IgD-negative memory B cell (primary cell): Measurements from ENCODE around the gene TMEM178B. TPM values are rescaled to one million over a fixed set of nuclear protein-coding genes. Genes with fewer than 3 reads are reported as not detected.

ENCODE experiments used
- H3K27ac Mint-ChIP-seq, 3 donors: one replicate each; pipeline ENCODE4 v1.8.0; 2020 to 2022; ENCODE audit warnings: mild to moderate bottlenecking in 3 of 3, mixed read lengths in 3 of 3, moderate library complexity in 1 of 3
- H3K27me3 Mint-ChIP-seq: one replicate; pipeline ENCODE4 v1.8.0; 2021; ENCODE audit warnings: mixed read lengths
- H3K36me3 Mint-ChIP-seq: one replicate; pipeline ENCODE4 v1.8.0; 2020; ENCODE audit warnings: mild to moderate bottlenecking, mixed read lengths
- H3K4me1 Mint-ChIP-seq, 3 donors: one replicate each; pipeline ENCODE4 v1.8.0; 2020 to 2022; ENCODE audit warnings: mixed read lengths in 3 of 3, mild to moderate bottlenecking in 1 of 3
- H3K4me3 Mint-ChIP-seq, 4 donors: one replicate each; pipeline ENCODE4 v1.8.0; 2020 to 2022; ENCODE audit warnings: mild to moderate bottlenecking in 4 of 4, mixed read lengths in 4 of 4, moderate library complexity in 3 of 4
- H3K9me3 Mint-ChIP-seq, 3 donors: one replicate each; pipeline ENCODE4 v1.8.0; 2020 to 2021; ENCODE audit warnings: mixed read lengths in 3 of 3, mild to moderate bottlenecking in 1 of 3
- polyA plus RNA-seq: library from polyadenylated mRNA; unstranded; fragments of 300-500 nt; fragmentation: Illumina TruSeq; gene quantifications from one replicate; pipeline ENCODE4 v1.2.3, GENCODE V29; 2021

The TMEM178B gene
- polyA plus RNA-seq, 1 donor from 2014 or later = not detected

- Mint-ChIP-seq H3K4me1 (peaks cover 0 to 9% (median 8%) of the 10 kb centered on the region in 3 donors), H3K36me3 (peaks cover 2% of the 10 kb centered on the region), H3K9me3 (peaks cover 0 to 3% (median 0%) of the 10 kb centered on the region in 3 donors), H3K27me3 (peaks cover 7% of the 10 kb centered on the region), H3K27ac (no peak overlapping the region), H3K4me3 (no peak overlapping the region)
Measured at GRCh38 chr7:141288626-141289025, 214.8 kb downstream of the TMEM178B start.

GRCh38 chr7:141290365-141290764 lies 216.5 kb downstream of the TMEM178B start:
- peak overlapping the region in 2 of 4 donors; percentile 29 to 60 for H3K4me3 Mint-ChIP-seq
- peaks cover 7% of the 10 kb centered on the region for H3K27me3 Mint-ChIP-seq
- peaks cover 2% of the 10 kb centered on the region for H3K36me3 Mint-ChIP-seq
- peaks cover 0 to 8% (median 6%) of the 10 kb centered on the region in 3 donors for H3K4me1 Mint-ChIP-seq
- H3K27ac Mint-ChIP-seq = no peak overlapping the region
- peaks cover 0 to 4% (median 0%) of the 10 kb centered on the region in 3 donors for H3K9me3 Mint-ChIP-seq

GRCh38 chr7:141290973-141291372 lies 217.1 kb downstream of the TMEM178B start:
- H3K27ac Mint-ChIP-seq = no peak overlapping the region
- peaks cover 2% of the 10 kb centered on the region for H3K36me3 Mint-ChIP-seq
- H3K4me3 Mint-ChIP-seq = peak overlapping the region in 2 of 4 donors; percentile 19 to 62
- peaks cover 0 to 4% (median 0%) of the 10 kb centered on the region in 3 donors for H3K9me3 Mint-ChIP-seq
- peaks cover 5% of the 10 kb centered on the region for H3K27me3 Mint-ChIP-seq
- peaks cover 0 to 8% (median 6%) of the 10 kb centered on the region in 3 donors for H3K4me1 Mint-ChIP-seq

GRCh38 chr7:141291541-141291940 lies 217.7 kb downstream of the TMEM178B start:
- H3K4me1 Mint-ChIP-seq = peaks cover 0 to 8% (median 6%) of the 10 kb centered on the region in 3 donors
- peak overlapping the region in 3 of 4 donors; percentile 17 to 62 (median 19) for H3K4me3 Mint-ChIP-seq
- H3K27me3 Mint-ChIP-seq = peaks cover 5% of the 10 kb centered on the region
- no peak overlapping the region for H3K27ac Mint-ChIP-seq
- peaks cover 0 to 4% (median 0%) of the 10 kb centered on the region in 3 donors for H3K9me3 Mint-ChIP-seq
- H3K36me3 Mint-ChIP-seq = peaks cover 2% of the 10 kb centered on the region

- Mint-ChIP-seq H3K27me3 (no peaks in the 10 kb centered on the region), H3K4me1 (peaks cover 0 to 8% (median 6%) of the 10 kb centered on the region in 3 donors), H3K36me3 (peaks cover 2% of the 10 kb centered on the region), H3K9me3 (peaks cover 0 to 8% (median 0%) of the 10 kb centered on the region in 3 donors), H3K27ac (no peak overlapping the region), H3K4me3 (no peak overlapping the region)
Measured at GRCh38 chr7:141294143-141294829, 220.4 kb downstream of the TMEM178B start.

GRCh38 chr7:141295367-141295895 lies 221.6 kb downstream of the TMEM178B start:
- peaks cover 0 to 8% (median 0%) of the 10 kb centered on the region in 3 donors for H3K9me3 Mint-ChIP-seq
- H3K27me3 Mint-ChIP-seq = no peaks in the 10 kb centered on the region
- H3K4me1 Mint-ChIP-seq = peaks cover 0 to 8% (median 5%) of the 10 kb centered on the region in 3 donors
- no peak overlapping the region for H3K4me3 Mint-ChIP-seq
- peaks cover under 1% of the 10 kb centered on the region for H3K36me3 Mint-ChIP-seq
- no peak overlapping the region for H3K27ac Mint-ChIP-seq

- Mint-ChIP-seq H3K36me3 (peaks cover 1% of the 10 kb centered on the region), H3K27ac (no peak overlapping the region), H3K9me3 (peaks cover 0 to 6% (median 0%) of the 10 kb centered on the region in 3 donors), H3K4me3 (no peak overlapping the region), H3K4me1 (no peaks in the 10 kb centered on the region), H3K27me3 (no peaks in the 10 kb centered on the region)
Measured at GRCh38 chr7:141300816-141301215, 227.0 kb downstream of the TMEM178B start.

GRCh38 chr7:141301544-141301943 lies 227.7 kb downstream of the TMEM178B start:
- peaks cover 1% of the 10 kb centered on the region for H3K36me3 Mint-ChIP-seq
- H3K27me3 Mint-ChIP-seq = no peaks in the 10 kb centered on the region
- no peaks in the 10 kb centered on the region for H3K4me1 Mint-ChIP-seq
- H3K27ac Mint-ChIP-seq = no peak overlapping the region
- H3K4me3 Mint-ChIP-seq = no peak overlapping the region
- peaks cover 0 to 6% (median 0%) of the 10 kb centered on the region in 3 donors for H3K9me3 Mint-ChIP-seq

GRCh38 chr7:141302617-141303016 lies 228.8 kb downstream of the TMEM178B start:
- Mint-ChIP-seq H3K9me3 (peaks cover 0 to 6% (median 0%) of the 10 kb centered on the region in 3 donors), H3K4me1 (no peaks in the 10 kb centered on the region), H3K4me3 (no peak overlapping the region), H3K27me3 (no peaks in the 10 kb centered on the region), H3K27ac (no peak overlapping the region), H3K36me3 (peaks cover 1% of the 10 kb centered on the region)

- Mint-ChIP-seq H3K4me3 (no peak overlapping the region), H3K27me3 (no peaks in the 10 kb centered on the region), H3K27ac (no peak overlapping the region), H3K4me1 (no peaks in the 10 kb centered on the region), H3K36me3 (peaks cover 1% of the 10 kb centered on the region), H3K9me3 (peaks cover 0 to 2% (median 0%) of the 10 kb centered on the region in 3 donors)
Measured at GRCh38 chr7:141304291-141304690, 230.4 kb downstream of the TMEM178B start.

GRCh38 chr7:141306081-141306480 lies 232.2 kb downstream of the TMEM178B start:
- Mint-ChIP-seq H3K27me3 (no peaks in the 10 kb centered on the region), H3K36me3 (peaks cover 1% of the 10 kb centered on the region), H3K27ac (no peak overlapping the region), H3K4me1 (no peaks in the 10 kb centered on the region), H3K9me3 (peaks cover 0 to 4% (median 0%) of the 10 kb centered on the region in 3 donors), H3K4me3 (no peak overlapping the region)

- Mint-ChIP-seq H3K27me3 (peaks cover 2% of the 10 kb centered on the region), H3K27ac (no peak overlapping the region), H3K36me3 (no peaks in the 10 kb centered on the region), H3K9me3 (peaks cover 0 to 7% (median 3%) of the 10 kb centered on the region in 3 donors), H3K4me1 (no peaks in the 10 kb centered on the region), H3K4me3 (no peak overlapping the region)
Measured at GRCh38 chr7:141312395-141312794, 238.5 kb downstream of the TMEM178B start.

- Mint-ChIP-seq H3K27ac (no peak overlapping the region), H3K4me3 (no peak overlapping the region), H3K9me3 (peaks cover 0 to 7% (median 3%) of the 10 kb centered on the region in 3 donors), H3K36me3 (no peaks in the 10 kb centered on the region), H3K27me3 (peaks cover 2% of the 10 kb centered on the region), H3K4me1 (no peaks in the 10 kb centered on the region)
Measured at GRCh38 chr7:141312828-141313521, 239.1 kb downstream of the TMEM178B start.

GRCh38 chr7:141313896-141314295 lies 240.0 kb downstream of the TMEM178B start:
- Mint-ChIP-seq H3K36me3 (no peaks in the 10 kb centered on the region), H3K27me3 (peaks cover 2% of the 10 kb centered on the region), H3K9me3 (peaks cover 0 to 7% (median 3%) of the 10 kb centered on the region in 3 donors), H3K4me1 (no peaks in the 10 kb centered on the region), H3K4me3 (no peak overlapping the region), H3K27ac (no peak overlapping the region)

GRCh38 chr7:141317033-141317585 lies 243.2 kb downstream of the TMEM178B start:
- Mint-ChIP-seq H3K4me1 (no peaks in the 10 kb centered on the region), H3K36me3 (no peaks in the 10 kb centered on the region), H3K9me3 (peaks cover 0 to 3% (median 3%) of the 10 kb centered on the region in 3 donors), H3K27ac (no peak overlapping the region), H3K27me3 (peaks cover 2% of the 10 kb centered on the region), H3K4me3 (no peak overlapping the region)
